Astrocyte of the cerebellum (primary cell): ENCODE results near the gene ADGRG7.
A peak's percentile ranks its signal among the peaks of the same experiment; 100 is the strongest.

Experiments used
- DNase-seq: peaks from one replicate; pipeline ENCODE4 v3.0.0-alpha.2; 2011; ENCODE audit warnings: low read depth
- H3K4me3 ChIP-seq: 2 replicates; pipeline ENCODE4 v1.5.1; 2011; ENCODE audit warnings: mild to moderate bottlenecking, low read depth, low read length, moderate library complexity
- in situ Hi-C: cut with HindIII; loops from 2 replicates; pipeline ENCODE4 v1.10.0; 2017; ENCODE audit warnings: low sequenced_read_pairs
- TF ChIP-seq, protein P1 (sequence below): IDR thresholded peaks from 2 replicates; pipeline ENCODE4 v1.5.1; 2012; ENCODE audit warnings: low read length, low read depth, moderate library complexity, mild to moderate bottlenecking; ENCODE audit errors: missing control alignments

ADGRG7 gene

DNA sequence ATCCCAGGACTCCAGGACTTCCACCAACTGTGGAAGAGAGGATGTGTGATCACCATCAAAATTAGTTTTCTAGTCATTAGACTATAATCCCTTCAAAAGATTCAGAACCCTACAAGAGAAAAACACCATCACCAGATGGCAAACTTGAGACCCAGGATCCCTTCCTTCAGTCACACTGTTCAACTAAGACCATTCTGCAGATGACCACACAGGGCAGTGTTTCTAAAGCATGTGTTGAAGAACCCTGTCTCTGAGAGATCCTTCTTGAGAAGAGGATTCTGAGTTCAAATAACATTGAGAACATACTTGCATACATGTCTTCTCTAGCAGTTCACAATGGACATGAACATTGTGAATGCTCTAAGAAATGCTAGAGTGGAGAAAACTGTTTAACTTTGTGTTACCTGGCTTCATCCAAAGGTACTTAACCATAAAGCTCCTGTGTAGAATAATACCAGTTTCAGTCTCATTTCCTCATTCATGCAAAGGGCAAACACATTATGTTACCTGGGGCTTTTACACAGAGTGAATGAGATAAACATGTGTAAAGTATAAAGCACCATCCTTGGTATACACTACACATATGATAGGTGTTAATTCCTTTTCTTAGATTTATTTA lies 2.4 kb upstream of the ADGRG7 start:
- TF ChIP-seq, protein P1, sequence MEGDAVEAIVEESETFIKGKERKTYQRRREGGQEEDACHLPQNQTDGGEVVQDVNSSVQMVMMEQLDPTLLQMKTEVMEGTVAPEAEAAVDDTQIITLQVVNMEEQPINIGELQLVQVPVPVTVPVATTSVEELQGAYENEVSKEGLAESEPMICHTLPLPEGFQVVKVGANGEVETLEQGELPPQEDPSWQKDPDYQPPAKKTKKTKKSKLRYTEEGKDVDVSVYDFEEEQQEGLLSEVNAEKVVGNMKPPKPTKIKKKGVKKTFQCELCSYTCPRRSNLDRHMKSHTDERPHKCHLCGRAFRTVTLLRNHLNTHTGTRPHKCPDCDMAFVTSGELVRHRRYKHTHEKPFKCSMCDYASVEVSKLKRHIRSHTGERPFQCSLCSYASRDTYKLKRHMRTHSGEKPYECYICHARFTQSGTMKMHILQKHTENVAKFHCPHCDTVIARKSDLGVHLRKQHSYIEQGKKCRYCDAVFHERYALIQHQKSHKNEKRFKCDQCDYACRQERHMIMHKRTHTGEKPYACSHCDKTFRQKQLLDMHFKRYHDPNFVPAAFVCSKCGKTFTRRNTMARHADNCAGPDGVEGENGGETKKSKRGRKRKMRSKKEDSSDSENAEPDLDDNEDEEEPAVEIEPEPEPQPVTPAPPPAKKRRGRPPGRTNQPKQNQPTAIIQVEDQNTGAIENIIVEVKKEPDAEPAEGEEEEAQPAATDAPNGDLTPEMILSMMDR: peak; percentile 5
- DNase-seq: no peak
- no peak overlapping the region for H3K4me3 ChIP-seq
- in situ Hi-C loops: no loop called here

DNA sequence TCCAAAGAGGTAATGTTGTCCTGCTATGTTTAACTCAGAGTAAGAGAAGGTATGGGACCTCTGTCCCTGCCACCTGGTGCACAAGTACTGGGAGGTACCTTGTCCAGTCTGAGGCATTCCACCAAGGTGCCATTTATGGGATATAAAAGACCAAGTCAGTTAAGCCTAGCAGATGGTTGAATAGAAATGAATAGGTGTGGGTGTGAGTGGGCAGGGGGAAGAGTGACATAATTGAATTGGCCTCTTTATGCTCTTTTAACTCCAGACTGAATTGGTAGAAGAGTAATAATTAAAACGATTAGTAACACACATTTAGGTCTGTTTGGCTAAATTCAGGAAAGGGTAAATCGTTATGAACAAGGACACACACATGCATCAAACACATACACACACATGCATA lies 562 bp downstream of the ADGRG7 start:
- DNase-seq: no peak
- in situ Hi-C loops: no loop called here
- TF ChIP-seq, protein P1: no peak

DNA sequence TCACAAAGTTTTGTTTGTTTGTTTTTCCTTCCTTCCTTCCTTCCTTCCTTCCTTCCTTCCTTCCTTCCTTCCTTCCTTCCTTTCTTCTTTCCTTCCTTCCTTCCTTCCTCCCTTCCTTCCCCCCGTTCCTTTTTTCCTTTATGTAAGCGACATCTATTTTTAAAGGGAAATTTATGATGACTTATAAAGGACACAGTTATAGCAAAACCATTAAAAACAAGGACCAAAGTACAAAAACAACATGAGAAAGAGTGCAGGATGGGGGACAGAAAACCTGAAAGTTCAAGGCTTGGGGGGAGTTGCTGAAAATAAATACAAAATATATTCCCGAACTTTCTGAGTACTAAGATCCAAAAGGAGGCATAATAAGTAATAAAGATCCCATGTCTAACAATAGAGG lies 1.8 kb downstream of the ADGRG7 start:
- TF ChIP-seq, protein P1: no peak
- DNase-seq: no peak
- in situ Hi-C loops: no loop called here
- no peak overlapping the region for H3K4me3 ChIP-seq

More for the DNA sequence above, 562 bp downstream of the ADGRG7 start:
- no peak overlapping the region for H3K4me3 ChIP-seq

DNA sequence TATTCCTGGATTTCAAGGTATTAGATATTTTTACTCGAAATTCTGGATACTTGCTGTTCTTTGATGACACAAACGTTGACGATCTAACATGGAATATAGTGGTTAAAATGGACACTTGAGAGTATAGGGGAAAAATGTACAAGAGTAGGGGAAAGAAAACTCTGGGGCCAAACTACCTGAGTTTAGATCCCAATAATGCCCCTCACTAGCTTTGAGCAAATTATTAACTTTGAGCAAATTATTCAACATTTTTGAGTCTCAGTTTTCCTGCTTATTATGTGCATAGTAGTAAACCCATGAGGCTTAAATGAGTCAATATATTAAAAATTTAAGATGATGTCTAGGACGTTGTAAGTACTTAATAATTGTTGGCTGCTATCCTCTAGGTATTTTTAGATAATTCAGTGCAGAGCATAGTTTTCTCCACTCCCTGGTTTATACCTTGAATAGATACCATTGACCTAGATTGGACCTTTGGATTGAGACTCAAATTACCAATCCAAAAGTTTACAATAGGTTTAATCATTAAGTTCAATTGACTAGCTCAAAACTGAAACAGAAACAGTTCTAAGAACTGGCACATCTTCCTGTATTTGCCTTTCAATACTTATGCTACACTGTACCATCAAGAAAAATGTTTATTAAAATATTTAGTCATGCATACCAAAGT lies 4.5 kb downstream of the ADGRG7 start:
- in situ Hi-C loops: no loop called here
- DNase-seq: no peak
- TF ChIP-seq, protein P1: no peak
- no peak overlapping the region for H3K4me3 ChIP-seq

DNA sequence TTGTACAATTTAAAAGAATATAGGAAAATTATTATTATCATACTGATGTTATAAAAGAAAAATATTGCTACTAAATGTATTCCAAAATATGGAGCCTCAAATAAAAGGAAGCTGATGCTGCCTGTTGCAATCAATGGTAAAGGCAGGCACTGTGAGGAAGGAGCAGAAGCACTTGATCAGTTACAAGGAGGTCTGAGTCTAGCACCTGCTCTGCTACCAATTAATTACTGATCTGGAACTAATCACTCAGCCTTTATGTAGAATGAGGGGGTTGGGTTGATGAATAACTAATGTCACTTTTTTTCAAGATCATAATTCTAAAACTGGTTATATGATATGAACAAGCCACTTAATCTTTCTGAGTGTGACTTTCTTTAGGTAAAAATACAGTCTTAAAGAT lies 5.5 kb downstream of the ADGRG7 start:
- TF ChIP-seq, protein P1: no peak
- in situ Hi-C loops: no loop called here
- H3K4me3 ChIP-seq: no peak overlapping the region
- DNase-seq: no peak

DNA sequence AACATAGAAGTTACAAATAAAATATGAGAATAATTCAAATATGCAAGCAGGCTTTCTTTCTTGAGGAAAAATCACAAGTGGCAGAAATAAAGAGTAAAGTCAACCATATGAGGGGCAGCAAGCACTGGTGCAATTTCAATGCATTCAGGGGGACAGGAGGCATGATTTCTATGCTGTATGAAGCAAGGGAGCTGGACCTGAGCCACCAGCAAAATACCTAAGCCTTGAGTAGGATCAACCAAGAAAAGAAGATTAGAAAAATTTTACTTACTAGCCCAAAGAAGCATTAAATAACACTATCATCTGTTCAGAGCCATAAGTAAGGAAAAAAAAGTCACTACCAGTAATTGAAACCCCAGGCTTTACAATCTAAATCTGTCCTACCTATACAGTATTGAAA lies 6.3 kb downstream of the ADGRG7 start:
- TF ChIP-seq, protein P1: no peak
- DNase-seq: no peak
- no peak overlapping the region for H3K4me3 ChIP-seq
- in situ Hi-C loops: no loop called here

DNA sequence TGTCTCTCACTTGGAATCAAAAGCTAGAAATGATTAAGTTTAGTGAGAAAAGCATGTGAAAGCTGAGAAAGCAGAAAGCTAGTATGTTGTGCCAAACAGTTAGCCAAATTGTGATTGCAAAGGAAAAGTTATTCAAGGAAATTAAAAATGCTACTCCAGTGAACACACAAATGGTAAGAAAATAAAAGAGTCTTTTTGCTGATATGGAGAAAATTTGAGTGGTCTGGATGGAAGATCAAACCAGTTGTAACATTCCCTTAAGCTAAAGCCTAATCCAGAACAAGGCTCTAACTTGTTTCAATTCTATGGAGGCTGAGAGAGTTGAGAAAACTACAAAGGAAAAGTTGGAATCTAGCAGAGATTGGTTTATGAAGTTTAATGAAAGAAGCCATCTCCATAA lies 11.8 kb downstream of the ADGRG7 start:
- TF ChIP-seq, protein P1: no peak
- H3K4me3 ChIP-seq: no peak overlapping the region
- DNase-seq: no peak
- in situ Hi-C loops: no loop called here
